Panc1 (cell line): Measurements from ENCODE around the gene ZNF318. TPM values are rescaled to one million over a fixed set of nuclear protein-coding genes. Genes with fewer than 3 reads are reported as not detected.

ENCODE experiments used
- ATAC-seq: fragments of 200-7000 bp; cut with Tn5 transposase; 2 replicates; pipeline ENCODE4 v1.9.1; 2020; ENCODE audit warnings: mild to moderate bottlenecking, moderate library complexity
- BruUV-seq: library from RNA; stranded (reverse); fragments of 400-500 nt; replicated peaks from 2 replicates; lab custom pipeline; 2021; lab: Mats Ljungman, UMichigan
- CTCF ChIA-PET: fragments of 300-600 bp; sonication (Branson Sonifier 250); formaldehyde crosslinking; loops from one replicate; lab custom pipeline; 2022; ENCODE audit warnings: antibody characterized with exemption; lab: Charles Lee
- POLR2A ChIA-PET: fragments of 300-600 bp; sonication (Branson Sonifier 250); formaldehyde crosslinking; loops from one replicate; lab custom pipeline; 2022; ENCODE audit warnings: antibody characterized with exemption; lab: Charles Lee
- DNase-seq: peaks from one replicate; pipeline ENCODE4 v3.0.0-alpha.2; 2010; ENCODE audit warnings: low read depth, low spot score
- H3K27ac ChIP-seq: 2 replicates; pipeline ENCODE4 v1.5.1; 2011; ENCODE audit warnings: mild to moderate bottlenecking, low read length, inconsistent platforms
- H3K27me3 ChIP-seq: fragments of 200-500 bp; sonication (Bioruptor generic); 2 replicates; pipeline ENCODE4 v1.6.0; 2014; ENCODE audit warnings: low read length, inconsistent platforms; ENCODE audit not compliant: control insufficient read depth, insufficient read depth
- H3K36me3 ChIP-seq: fragments of 200-500 bp; sonication (Bioruptor generic); 2 replicates; pipeline ENCODE4 v1.5.1; 2014; ENCODE audit warnings: inconsistent platforms, mild to moderate bottlenecking, low read length, moderate library complexity; ENCODE audit not compliant: control insufficient read depth, insufficient read depth
- H3K4me1 ChIP-seq: 2 replicates; pipeline ENCODE4 v1.5.1; 2011; ENCODE audit warnings: inconsistent platforms, mild to moderate bottlenecking, low read length, moderate library complexity; ENCODE audit not compliant: control insufficient read depth, insufficient read depth
- H3K4me3 ChIP-seq, 2 experiments: 2 replicates each; pipeline ENCODE4 v1.5.1; 2011 to 2012; ENCODE audit warnings: low read depth in 2 of 2, low read length in 2 of 2, mild to moderate bottlenecking in 2 of 2, inconsistent platforms in 1 of 2, moderate library complexity in 1 of 2
- H3K9me3 ChIP-seq: fragments of 200-500 bp; sonication (Bioruptor generic); 2 replicates; pipeline ENCODE4 v1.5.1; 2014; ENCODE audit warnings: low read depth, mild to moderate bottlenecking, inconsistent platforms, low read length, moderate library complexity; ENCODE audit not compliant: control insufficient read depth, insufficient read depth
- POLR2AphosphoS5 ChIP-seq: IDR thresholded peaks from 2 replicates; pipeline ENCODE4 v1.6.1; 2012; ENCODE audit warnings: mild to moderate bottlenecking, low read depth, low read length, moderate library complexity
- SIN3A ChIP-seq: IDR thresholded peaks from 2 replicates; pipeline ENCODE4 v1.6.1; 2012; ENCODE audit warnings: low read depth, mild to moderate bottlenecking, low read length, moderate library complexity, borderline replicate concordance; ENCODE audit not compliant: insufficient read depth
- TCF7L2 ChIP-seq: IDR thresholded peaks from 2 replicates; pipeline ENCODE4 v1.6.1; 2011; ENCODE audit warnings: mild to moderate bottlenecking, low read depth, low read length, inconsistent platforms
- in situ Hi-C: cut with HindIII; loops from 2 replicates; pipeline ENCODE4 v1.10.0; 2016; ENCODE audit warnings: low sequenced_read_pairs, low pct_unique_long_range_greater_than_20kb
- intact Hi-C: fragments of 100-400 bp; cut with micrococcal nuclease; formaldehyde crosslinking; loops from one replicate; pipeline ENCODE4 v1.10.0; 2022; ENCODE audit not compliant: unreplicated experiment
- total RNA-seq: library from RNA; stranded (reverse); gene quantifications from one replicate; pipeline ENCODE4 v1.2.1, GENCODE V29; 2021; ENCODE audit not compliant: unreplicated experiment
- TF ChIP-seq, protein P1 (sequence below): fragments of 450-650 bp; IDR thresholded peaks from 2 replicates; pipeline ENCODE4 v1.5.1; 2017; ENCODE audit warnings: mild to moderate bottlenecking
- TF ChIP-seq, protein P2 (sequence below), 2 experiments: IDR thresholded peaks; 2 replicates each; pipeline ENCODE4 v1.6.1; 2011 to 2012; ENCODE audit warnings: low read depth in 2 of 2, control low read depth in 1 of 2, low read length in 1 of 2, mild to moderate bottlenecking in 1 of 2, moderate library complexity in 1 of 2; ENCODE audit not compliant: insufficient read depth in 1 of 2

Gene ZNF318
- total RNA-seq, 1 experiment from 2014 or later: 28.0 TPM

DNA sequence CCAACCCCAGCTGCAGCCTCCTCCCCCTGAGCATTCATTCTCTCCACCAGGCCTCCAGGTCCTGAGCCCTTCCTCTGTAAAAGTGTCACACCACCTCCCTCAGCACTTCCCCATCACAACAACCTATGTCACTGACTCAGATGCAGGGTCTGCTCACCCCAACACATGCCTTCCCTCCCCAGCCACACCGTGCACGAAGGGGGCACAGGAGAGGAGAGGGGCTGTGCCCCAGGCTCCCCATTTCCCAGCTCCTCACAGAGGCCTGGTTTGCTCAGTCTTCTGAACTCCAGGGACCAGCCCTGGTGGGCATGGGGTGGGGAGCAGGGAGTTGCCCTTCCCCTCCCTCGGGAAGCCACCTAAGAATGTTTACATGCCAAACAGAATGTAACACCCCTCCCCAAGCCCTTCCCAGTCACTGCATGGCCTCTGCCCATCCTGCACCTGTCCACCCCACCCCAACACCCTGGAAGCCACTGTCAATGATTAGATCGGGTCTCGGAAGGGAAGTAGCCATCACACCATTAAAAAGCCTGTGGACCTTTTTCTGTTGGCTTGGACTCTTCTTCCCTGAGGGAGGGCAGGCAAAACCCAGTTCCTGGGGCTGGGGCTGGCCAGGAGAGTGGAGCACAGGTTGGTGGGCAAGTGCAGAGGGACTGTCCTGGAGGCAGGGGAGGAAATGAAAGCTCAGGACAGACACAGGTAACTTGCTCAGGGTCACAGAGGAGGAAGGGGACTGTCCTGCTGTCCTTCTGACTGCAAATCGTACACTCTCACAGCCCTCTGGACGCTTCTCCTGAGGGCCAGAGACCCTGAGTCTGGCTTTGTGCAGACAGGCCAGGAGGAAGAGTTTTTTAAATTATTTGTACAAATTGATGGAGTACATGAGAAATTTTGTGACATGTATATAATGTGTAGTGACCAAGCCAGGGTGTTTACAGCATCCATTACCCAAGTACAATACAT is 81.4 kb downstream of the ZNF318 start:
- Histone ChIP-seq H3K27ac (no peak overlapping the region), H3K4me3 (no peak overlapping the region), H3K27me3 (no peaks in the 10 kb centered on the region; the same call in 1 of the 2 replicates), H3K36me3 (no peaks in the 10 kb centered on the region), H3K9me3 (no peaks in the 10 kb centered on the region), H3K4me1 (no peaks in the 10 kb centered on the region; the same call in 1 of the 2 replicates)
- intact Hi-C loops: no loop called here
- ATAC-seq: no peak
- in situ Hi-C loops: no loop called here
- TF ChIP-seq, protein P1, sequence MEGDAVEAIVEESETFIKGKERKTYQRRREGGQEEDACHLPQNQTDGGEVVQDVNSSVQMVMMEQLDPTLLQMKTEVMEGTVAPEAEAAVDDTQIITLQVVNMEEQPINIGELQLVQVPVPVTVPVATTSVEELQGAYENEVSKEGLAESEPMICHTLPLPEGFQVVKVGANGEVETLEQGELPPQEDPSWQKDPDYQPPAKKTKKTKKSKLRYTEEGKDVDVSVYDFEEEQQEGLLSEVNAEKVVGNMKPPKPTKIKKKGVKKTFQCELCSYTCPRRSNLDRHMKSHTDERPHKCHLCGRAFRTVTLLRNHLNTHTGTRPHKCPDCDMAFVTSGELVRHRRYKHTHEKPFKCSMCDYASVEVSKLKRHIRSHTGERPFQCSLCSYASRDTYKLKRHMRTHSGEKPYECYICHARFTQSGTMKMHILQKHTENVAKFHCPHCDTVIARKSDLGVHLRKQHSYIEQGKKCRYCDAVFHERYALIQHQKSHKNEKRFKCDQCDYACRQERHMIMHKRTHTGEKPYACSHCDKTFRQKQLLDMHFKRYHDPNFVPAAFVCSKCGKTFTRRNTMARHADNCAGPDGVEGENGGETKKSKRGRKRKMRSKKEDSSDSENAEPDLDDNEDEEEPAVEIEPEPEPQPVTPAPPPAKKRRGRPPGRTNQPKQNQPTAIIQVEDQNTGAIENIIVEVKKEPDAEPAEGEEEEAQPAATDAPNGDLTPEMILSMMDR: no peak
- TF ChIP-seq SIN3A (no peak), POLR2AphosphoS5 (no peak), TCF7L2 (no peak)
- TF ChIP-seq, protein P2, sequence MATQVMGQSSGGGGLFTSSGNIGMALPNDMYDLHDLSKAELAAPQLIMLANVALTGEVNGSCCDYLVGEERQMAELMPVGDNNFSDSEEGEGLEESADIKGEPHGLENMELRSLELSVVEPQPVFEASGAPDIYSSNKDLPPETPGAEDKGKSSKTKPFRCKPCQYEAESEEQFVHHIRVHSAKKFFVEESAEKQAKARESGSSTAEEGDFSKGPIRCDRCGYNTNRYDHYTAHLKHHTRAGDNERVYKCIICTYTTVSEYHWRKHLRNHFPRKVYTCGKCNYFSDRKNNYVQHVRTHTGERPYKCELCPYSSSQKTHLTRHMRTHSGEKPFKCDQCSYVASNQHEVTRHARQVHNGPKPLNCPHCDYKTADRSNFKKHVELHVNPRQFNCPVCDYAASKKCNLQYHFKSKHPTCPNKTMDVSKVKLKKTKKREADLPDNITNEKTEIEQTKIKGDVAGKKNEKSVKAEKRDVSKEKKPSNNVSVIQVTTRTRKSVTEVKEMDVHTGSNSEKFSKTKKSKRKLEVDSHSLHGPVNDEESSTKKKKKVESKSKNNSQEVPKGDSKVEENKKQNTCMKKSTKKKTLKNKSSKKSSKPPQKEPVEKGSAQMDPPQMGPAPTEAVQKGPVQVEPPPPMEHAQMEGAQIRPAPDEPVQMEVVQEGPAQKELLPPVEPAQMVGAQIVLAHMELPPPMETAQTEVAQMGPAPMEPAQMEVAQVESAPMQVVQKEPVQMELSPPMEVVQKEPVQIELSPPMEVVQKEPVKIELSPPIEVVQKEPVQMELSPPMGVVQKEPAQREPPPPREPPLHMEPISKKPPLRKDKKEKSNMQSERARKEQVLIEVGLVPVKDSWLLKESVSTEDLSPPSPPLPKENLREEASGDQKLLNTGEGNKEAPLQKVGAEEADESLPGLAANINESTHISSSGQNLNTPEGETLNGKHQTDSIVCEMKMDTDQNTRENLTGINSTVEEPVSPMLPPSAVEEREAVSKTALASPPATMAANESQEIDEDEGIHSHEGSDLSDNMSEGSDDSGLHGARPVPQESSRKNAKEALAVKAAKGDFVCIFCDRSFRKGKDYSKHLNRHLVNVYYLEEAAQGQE (IDR thresholded peaks at IDR 0.05; ENCODE audit: insufficient read depth in 1 of 2, low read depth in 2 of 2, low read length in 1 of 2): no peak
- DNase-seq: no peak
- POLR2A ChIA-PET: interaction anchor here (0.7 kb wide), 1 partner anchor 9 kb away, joined by 3 read pairs; no protein-coding TSS in a partner anchor
- CTCF ChIA-PET: no interaction called here
- BruUV-seq: no TSS peak

DNA sequence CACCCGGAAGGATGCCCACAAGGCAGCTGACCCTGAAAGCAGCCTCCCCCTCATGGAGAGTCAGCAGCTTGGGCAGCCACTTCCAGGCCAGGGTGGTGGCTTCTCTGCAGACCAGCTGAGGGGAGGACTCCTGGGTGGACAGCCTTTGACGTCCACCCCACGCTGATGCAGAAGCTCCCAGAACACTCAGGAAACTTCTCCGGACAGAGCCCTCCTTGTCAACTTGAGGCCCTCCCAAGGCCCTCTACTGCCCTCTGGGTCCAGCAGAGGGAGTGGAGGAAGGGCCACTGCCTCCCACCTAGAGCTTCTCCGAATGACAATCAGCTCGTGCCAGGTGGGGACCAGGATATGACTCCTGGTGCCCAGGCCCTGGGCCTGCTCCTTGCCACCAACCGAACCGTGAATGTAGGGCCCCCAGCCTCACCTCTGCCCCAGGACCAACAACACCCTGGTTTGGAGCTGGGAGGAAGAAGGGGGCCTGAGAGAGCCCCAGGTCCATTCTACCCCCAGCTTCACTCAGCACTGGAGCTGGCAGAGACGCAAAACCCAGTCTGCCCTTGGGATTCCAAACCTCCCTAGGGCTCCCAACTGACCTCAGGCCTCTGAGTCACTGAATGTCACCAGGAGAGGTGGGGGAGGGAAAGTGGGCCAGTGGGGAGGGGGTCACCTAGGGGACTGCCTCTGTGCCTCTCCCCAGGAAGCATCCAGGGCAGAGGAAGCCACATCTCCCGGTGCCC is 82.3 kb downstream of the ZNF318 start:
- no peak for ATAC-seq
- H3K9me3 ChIP-seq: no peaks in the 10 kb centered on the region
- BruUV-seq: no TSS peak
- POLR2A ChIA-PET: interaction anchor here (0.7 kb wide), 1 partner anchor 9 kb away, joined by 3 read pairs; no protein-coding TSS in a partner anchor
- DNase-seq: no peak
- H3K27me3 ChIP-seq: no peaks in the 10 kb centered on the region; the same call in 1 of the 2 replicates
- intact Hi-C loops: no loop called here
- H3K4me1 ChIP-seq: no peaks in the 10 kb centered on the region; the same call in 1 of the 2 replicates
- in situ Hi-C loops: no loop called here
- CTCF ChIA-PET: no interaction called here
- H3K27ac ChIP-seq: no peak overlapping the region
- H3K36me3 ChIP-seq: no peaks in the 10 kb centered on the region
- no peak overlapping the region for H3K4me3 ChIP-seq
- TF ChIP-seq, protein P2 (IDR thresholded peaks at IDR 0.05; ENCODE audit: insufficient read depth in 1 of 2, low read depth in 2 of 2, low read length in 1 of 2): no peak
- TF ChIP-seq TCF7L2 (no peak), POLR2AphosphoS5 (no peak), SIN3A (no peak)
- TF ChIP-seq, protein P1: no peak
